ENCODE measurements around the gene SERPINB10. TPM values are rescaled to one million over a fixed set of nuclear protein-coding genes. Genes with fewer than 3 reads are reported as not detected.

The SERPINB10 gene
- total and polyA plus RNA-seq, 2 experiments from 2014 or later, result 0.93 TPM; not detected in 1

DNA sequence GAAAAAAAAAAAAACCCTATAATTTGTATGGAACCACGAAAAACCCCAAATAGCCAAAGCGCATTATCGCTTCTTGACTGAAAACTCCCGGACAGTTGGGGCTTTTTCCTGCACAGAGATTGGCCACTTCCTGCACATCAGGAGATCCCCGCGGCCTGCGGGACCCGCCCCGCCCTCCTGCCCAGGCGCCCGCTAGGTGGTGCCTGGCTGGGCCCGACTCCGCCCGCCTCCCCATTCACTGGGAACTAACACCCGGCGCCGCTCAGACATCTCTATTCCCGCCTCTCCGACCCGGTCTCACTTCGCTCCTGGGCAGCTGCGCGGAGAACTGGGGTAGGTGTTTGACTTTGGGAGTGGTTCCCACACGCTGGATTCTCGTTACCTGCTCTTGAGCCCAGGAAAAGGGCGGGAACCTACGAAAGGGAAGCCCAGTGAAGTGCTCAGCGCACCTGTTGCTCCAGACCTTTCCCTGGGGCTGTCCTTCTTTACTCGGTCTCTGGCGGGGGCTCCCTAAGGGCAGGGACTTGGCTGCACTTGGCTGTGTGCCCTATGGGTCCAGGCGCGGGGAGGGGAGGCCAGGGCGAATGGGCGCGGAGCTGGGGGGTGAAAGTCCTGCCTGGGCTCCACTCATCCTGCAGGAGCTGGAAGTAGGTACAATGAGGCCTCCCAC lies 41.4 kb downstream of the SERPINB10 start, which contains the start of gene HMSD:
Gene HMSD (plus strand): TSS at position 234 of the 670 bp plus-strand sequence. CDS start 4,155 bp downstream, outside the sequence.
- Histone ChIP-seq H3K36me3 (replicated peaks; ENCODE audit: insufficient read depth, low read depth) (no peaks in the 10 kb centered on the region), H3K4me1 (ENCODE audit: insufficient read depth) (no peaks in the 10 kb centered on the region), H3K9me2 (replicated peaks; ENCODE audit: insufficient read depth) (no peaks in the 10 kb centered on the region), H2AFZ (peak within 1 kb of the TSS; percentile 68), H3K27ac (no peak within 1 kb of the TSS), H4K20me1 (ENCODE audit: insufficient read depth, poor library complexity, severe bottlenecking) (no peaks in the 10 kb centered on the region), H3K9me3 (ENCODE audit: low read depth) (peaks cover 5% of the 10 kb centered on the region), H3K79me2 (no peaks in the 10 kb centered on the region), H3K4me3 (no peak within 1 kb of the TSS), H3K4me2 (peak within 1 kb of the TSS; percentile 83), H3K27me3 (no peaks in the 10 kb centered on the region)
- TF ChIP-seq, protein P1, sequence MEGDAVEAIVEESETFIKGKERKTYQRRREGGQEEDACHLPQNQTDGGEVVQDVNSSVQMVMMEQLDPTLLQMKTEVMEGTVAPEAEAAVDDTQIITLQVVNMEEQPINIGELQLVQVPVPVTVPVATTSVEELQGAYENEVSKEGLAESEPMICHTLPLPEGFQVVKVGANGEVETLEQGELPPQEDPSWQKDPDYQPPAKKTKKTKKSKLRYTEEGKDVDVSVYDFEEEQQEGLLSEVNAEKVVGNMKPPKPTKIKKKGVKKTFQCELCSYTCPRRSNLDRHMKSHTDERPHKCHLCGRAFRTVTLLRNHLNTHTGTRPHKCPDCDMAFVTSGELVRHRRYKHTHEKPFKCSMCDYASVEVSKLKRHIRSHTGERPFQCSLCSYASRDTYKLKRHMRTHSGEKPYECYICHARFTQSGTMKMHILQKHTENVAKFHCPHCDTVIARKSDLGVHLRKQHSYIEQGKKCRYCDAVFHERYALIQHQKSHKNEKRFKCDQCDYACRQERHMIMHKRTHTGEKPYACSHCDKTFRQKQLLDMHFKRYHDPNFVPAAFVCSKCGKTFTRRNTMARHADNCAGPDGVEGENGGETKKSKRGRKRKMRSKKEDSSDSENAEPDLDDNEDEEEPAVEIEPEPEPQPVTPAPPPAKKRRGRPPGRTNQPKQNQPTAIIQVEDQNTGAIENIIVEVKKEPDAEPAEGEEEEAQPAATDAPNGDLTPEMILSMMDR (IDR thresholded peaks at IDR 0.05; ENCODE audit: poor library complexity), result peak; percentile 41
- TF ChIP-seq EZH2 (IDR thresholded peaks at IDR 0.05; ENCODE audit: borderline replicate concordance) (peak; percentile 69), EZH2phosphoT487 (IDR thresholded peaks at IDR 0.05; ENCODE audit: low read depth, severe bottlenecking, unreplicated experiment) (no peak)
- WGBS (ENCODE audit: low lambda C conversion rate, missing lambda C conversion rate), result 4% methylated on average over 30 of the region's 35 CpGs
- DNase-seq (ENCODE audit: low spot score), result peak; percentile 72

DNA sequence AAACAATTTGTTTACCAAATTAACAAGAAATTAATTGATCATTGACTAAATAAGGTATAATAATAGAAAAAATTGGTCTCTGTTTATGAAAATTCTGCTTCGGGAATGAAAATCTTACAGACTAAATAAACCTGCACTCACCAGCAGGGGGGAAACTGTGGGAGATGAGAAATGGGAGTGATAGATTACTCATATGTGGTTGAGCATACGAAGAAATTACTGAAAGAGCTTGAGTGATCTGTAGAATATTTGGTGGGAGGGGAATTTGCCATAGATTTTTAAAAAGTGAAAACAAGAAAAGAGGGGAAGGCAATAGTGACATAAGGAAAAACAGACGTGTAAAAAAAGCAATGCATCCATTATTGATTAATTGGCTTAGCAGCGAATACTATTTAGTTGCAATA lies 43.5 kb downstream of the SERPINB10 start:
- Histone ChIP-seq H2AFZ (no peak overlapping the region), H4K20me1 (ENCODE audit: insufficient read depth, poor library complexity, severe bottlenecking) (no peaks in the 10 kb centered on the region), H3K4me1 (ENCODE audit: insufficient read depth) (no peaks in the 10 kb centered on the region), H3K9me2 (replicated peaks; ENCODE audit: insufficient read depth) (no peaks in the 10 kb centered on the region), H3K4me3 (no peak overlapping the region), H3K79me2 (no peaks in the 10 kb centered on the region), H3K36me3 (replicated peaks; ENCODE audit: insufficient read depth, low read depth) (no peaks in the 10 kb centered on the region), H3K27me3 (no peaks in the 10 kb centered on the region), H3K9me3 (ENCODE audit: low read depth) (no peaks in the 10 kb centered on the region), H3K27ac (no peak overlapping the region), H3K4me2 (no peak overlapping the region)
- TF ChIP-seq EZH2phosphoT487 (IDR thresholded peaks at IDR 0.05; ENCODE audit: low read depth, severe bottlenecking, unreplicated experiment), result no peak
- TF ChIP-seq, protein P1 (IDR thresholded peaks at IDR 0.05; ENCODE audit: poor library complexity), result no peak
- TF ChIP-seq EZH2 (IDR thresholded peaks at IDR 0.05; ENCODE audit: borderline replicate concordance), result no peak
- WGBS (ENCODE audit: low lambda C conversion rate, missing lambda C conversion rate), result 90% methylated on average over 4 of the region's 4 CpGs
- no peak for DNase-seq (ENCODE audit: low spot score)

DNA sequence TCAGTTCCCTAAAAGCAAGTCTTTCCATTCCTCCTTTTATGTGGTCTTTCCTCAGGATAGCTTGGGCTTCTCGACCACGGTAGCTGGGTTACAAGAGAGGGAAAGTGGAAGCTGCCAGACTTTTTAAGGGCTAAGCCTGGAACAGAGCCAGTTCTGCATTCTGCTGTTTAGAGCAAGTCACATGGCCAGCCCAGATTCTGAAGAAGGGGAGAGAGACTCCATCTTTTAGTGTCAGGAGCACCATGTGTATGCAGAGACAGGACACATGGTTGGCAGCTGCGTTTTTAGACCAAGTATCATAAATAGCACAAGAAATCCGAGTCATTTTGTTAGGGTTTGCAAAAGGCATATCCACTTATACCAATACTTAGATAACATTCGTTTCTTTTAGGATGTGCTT lies 46.1 kb downstream of the SERPINB10 start:
- no peaks in the 10 kb centered on the region for H3K9me2 ChIP-seq (replicated peaks; ENCODE audit: insufficient read depth)
- H3K4me1 ChIP-seq (ENCODE audit: insufficient read depth), result no peaks in the 10 kb centered on the region
- peaks cover 5% of the 10 kb centered on the region for H3K27me3 ChIP-seq
- DNase-seq (ENCODE audit: low spot score), result no peak
- no peaks in the 10 kb centered on the region for H3K79me2 ChIP-seq
- no peak overlapping the region for H2AFZ ChIP-seq
- no peak overlapping the region for H3K27ac ChIP-seq
- H3K4me3 ChIP-seq, result no peak overlapping the region
- 60% methylated on average over 5 of the region's 5 CpGs for WGBS (ENCODE audit: low lambda C conversion rate, missing lambda C conversion rate)
- no peaks in the 10 kb centered on the region for H4K20me1 ChIP-seq (ENCODE audit: insufficient read depth, poor library complexity, severe bottlenecking)
- TF ChIP-seq EZH2 (IDR thresholded peaks at IDR 0.05; ENCODE audit: borderline replicate concordance) (no peak), EZH2phosphoT487 (IDR thresholded peaks at IDR 0.05; ENCODE audit: low read depth, severe bottlenecking, unreplicated experiment) (no peak)
- TF ChIP-seq, protein P1 (IDR thresholded peaks at IDR 0.05; ENCODE audit: poor library complexity), result no peak
- no peak overlapping the region for H3K4me2 ChIP-seq
- no peaks in the 10 kb centered on the region for H3K9me3 ChIP-seq (ENCODE audit: low read depth)
- no peaks in the 10 kb centered on the region for H3K36me3 ChIP-seq (replicated peaks; ENCODE audit: insufficient read depth, low read depth)

All from hepatocyte (in vitro differentiated cells).